Measurements from ENCODE around the gene MRPL2.
A peak's percentile ranks its signal among the peaks of the same experiment; 100 is the strongest.

The MRPL2 gene

GRCh38 chr6:43054206-43054943, 4.9 kb downstream of the MRPL2 start:
- H3F3A ChIP-seq (ENCODE audit: insufficient read depth, low read length), result no peaks in the 10 kb centered on the region
- no peaks in the 10 kb centered on the region for H3K27me3 ChIP-seq (ENCODE audit: insufficient read depth, low read length)
- H3K4me3 ChIP-seq (ENCODE audit: low read depth, low read length, poor library complexity, severe bottlenecking), result peak overlapping the region; percentile 78
- H3K9me3 ChIP-seq (ENCODE audit: low read length), result no peaks in the 10 kb centered on the region
- H2AFZ ChIP-seq (ENCODE audit: low read length), result peak overlapping the region; percentile 71; the same call in 1 of the 2 replicates
- no peaks in the 10 kb centered on the region for H3K9me2 ChIP-seq (ENCODE audit: low read depth, low read length)
- peaks cover 12% of the 10 kb centered on the region for H3K79me2 ChIP-seq (ENCODE audit: insufficient read depth, low read length)
- peak overlapping the region; percentile 66 for H3K27ac ChIP-seq (ENCODE audit: low read depth, low read length, poor library complexity, severe bottlenecking)
- peak overlapping the region; percentile 80 for H3K4me2 ChIP-seq (ENCODE audit: low read length)
- no peaks in the 10 kb centered on the region for H4K20me1 ChIP-seq (ENCODE audit: insufficient read depth, low read length)
- peaks cover 16% of the 10 kb centered on the region for H3K36me3 ChIP-seq (ENCODE audit: insufficient read depth, low read length)
- peak overlapping the region; percentile 85 for H3K9ac ChIP-seq (ENCODE audit: low read length)
- peaks cover 36% of the 10 kb centered on the region for H3K4me1 ChIP-seq (ENCODE audit: insufficient read depth, low read length, severe bottlenecking)
- TF ChIP-seq, protein P1, sequence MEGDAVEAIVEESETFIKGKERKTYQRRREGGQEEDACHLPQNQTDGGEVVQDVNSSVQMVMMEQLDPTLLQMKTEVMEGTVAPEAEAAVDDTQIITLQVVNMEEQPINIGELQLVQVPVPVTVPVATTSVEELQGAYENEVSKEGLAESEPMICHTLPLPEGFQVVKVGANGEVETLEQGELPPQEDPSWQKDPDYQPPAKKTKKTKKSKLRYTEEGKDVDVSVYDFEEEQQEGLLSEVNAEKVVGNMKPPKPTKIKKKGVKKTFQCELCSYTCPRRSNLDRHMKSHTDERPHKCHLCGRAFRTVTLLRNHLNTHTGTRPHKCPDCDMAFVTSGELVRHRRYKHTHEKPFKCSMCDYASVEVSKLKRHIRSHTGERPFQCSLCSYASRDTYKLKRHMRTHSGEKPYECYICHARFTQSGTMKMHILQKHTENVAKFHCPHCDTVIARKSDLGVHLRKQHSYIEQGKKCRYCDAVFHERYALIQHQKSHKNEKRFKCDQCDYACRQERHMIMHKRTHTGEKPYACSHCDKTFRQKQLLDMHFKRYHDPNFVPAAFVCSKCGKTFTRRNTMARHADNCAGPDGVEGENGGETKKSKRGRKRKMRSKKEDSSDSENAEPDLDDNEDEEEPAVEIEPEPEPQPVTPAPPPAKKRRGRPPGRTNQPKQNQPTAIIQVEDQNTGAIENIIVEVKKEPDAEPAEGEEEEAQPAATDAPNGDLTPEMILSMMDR (IDR thresholded peaks at IDR 0.05; ENCODE audit: low read length), result no peak
- no peak for TF ChIP-seq EZH2 (IDR thresholded peaks at IDR 0.05; ENCODE audit: borderline replicate concordance, low read length)

DNA sequence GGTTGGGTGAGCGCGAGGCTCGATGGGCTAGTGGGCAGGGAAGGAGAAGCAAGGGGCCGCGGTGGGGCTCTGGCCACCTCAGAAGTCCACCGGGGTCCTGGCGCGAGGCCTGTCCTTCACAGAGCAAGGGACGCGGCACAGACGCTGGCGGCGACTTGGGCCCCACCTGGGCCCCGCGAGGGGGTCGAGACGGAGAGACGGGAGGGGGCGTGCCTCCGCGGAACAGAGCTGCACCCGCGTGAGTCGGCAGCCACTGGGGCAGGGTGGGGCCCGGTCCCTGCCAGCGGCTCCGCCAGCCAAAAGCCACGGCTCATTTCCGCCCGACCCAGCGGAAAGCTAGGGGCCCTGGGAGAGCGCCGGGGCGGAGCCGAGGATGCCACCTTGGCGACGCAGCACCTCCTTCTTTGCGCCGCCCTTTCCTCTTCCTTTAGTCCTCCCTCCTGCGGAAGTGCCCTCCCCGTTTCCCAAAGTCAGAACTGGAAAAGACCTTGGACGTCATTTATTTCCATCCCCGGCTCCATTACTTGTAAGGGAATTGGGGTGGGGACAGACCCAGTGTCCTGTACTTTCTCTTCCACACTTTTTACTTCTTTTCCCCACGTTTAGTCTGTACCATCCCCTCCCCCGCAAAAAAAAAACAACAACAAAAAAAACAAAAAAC, 5.6 kb downstream of the MRPL2 start, which contains the start of gene CUL7:
Gene CUL7, minus strand, starts transcription at position 307 of the 661 bp plus-strand sequence. CDS start 1,063 bp downstream, outside the sequence.
- H3K4me1 ChIP-seq (ENCODE audit: insufficient read depth, low read length, severe bottlenecking), result peaks cover 34% of the 10 kb centered on the region
- TF ChIP-seq EZH2 (IDR thresholded peaks at IDR 0.05; ENCODE audit: borderline replicate concordance, low read length), result no peak
- TF ChIP-seq, protein P1 (IDR thresholded peaks at IDR 0.05; ENCODE audit: low read length), result no peak
- H3K79me2 ChIP-seq (ENCODE audit: insufficient read depth, low read length), result peaks cover 8% of the 10 kb centered on the region
- H3K4me2 ChIP-seq (ENCODE audit: low read length), result peak within 1 kb of the TSS; percentile 80
- H3K9me3 ChIP-seq (ENCODE audit: low read length), result no peaks in the 10 kb centered on the region
- H3K9me2 ChIP-seq (ENCODE audit: low read depth, low read length), result no peaks in the 10 kb centered on the region
- no peaks in the 10 kb centered on the region for H3F3A ChIP-seq (ENCODE audit: insufficient read depth, low read length)
- no peaks in the 10 kb centered on the region for H4K20me1 ChIP-seq (ENCODE audit: insufficient read depth, low read length)
- no peaks in the 10 kb centered on the region for H3K27me3 ChIP-seq (ENCODE audit: insufficient read depth, low read length)
- peak within 1 kb of the TSS; percentile 85 for H3K9ac ChIP-seq (ENCODE audit: low read length)
- peak within 1 kb of the TSS; percentile 78 for H3K4me3 ChIP-seq (ENCODE audit: low read depth, low read length, poor library complexity, severe bottlenecking)
- peaks cover 16% of the 10 kb centered on the region for H3K36me3 ChIP-seq (ENCODE audit: insufficient read depth, low read length)
- peak within 1 kb of the TSS; percentile 71; the same call in 1 of the 2 replicates for H2AFZ ChIP-seq (ENCODE audit: low read length)
- peak within 1 kb of the TSS; percentile 66 for H3K27ac ChIP-seq (ENCODE audit: low read depth, low read length, poor library complexity, severe bottlenecking)

GRCh38 chr6:43052842-43053544, 6.2 kb downstream of the MRPL2 start:
- TF ChIP-seq, protein P1 (IDR thresholded peaks at IDR 0.05; ENCODE audit: low read length), result no peak
- no peak for TF ChIP-seq EZH2 (IDR thresholded peaks at IDR 0.05; ENCODE audit: borderline replicate concordance, low read length)
- Histone ChIP-seq H3K4me2 (ENCODE audit: low read length) (peak overlapping the region; percentile 80), H3F3A (ENCODE audit: insufficient read depth, low read length) (no peaks in the 10 kb centered on the region), H4K20me1 (ENCODE audit: insufficient read depth, low read length) (no peaks in the 10 kb centered on the region), H3K9ac (ENCODE audit: low read length) (peak overlapping the region; percentile 85), H3K9me3 (ENCODE audit: low read length) (no peaks in the 10 kb centered on the region), H3K4me1 (ENCODE audit: insufficient read depth, low read length, severe bottlenecking) (peaks cover 28% of the 10 kb centered on the region), H3K27me3 (ENCODE audit: insufficient read depth, low read length) (no peaks in the 10 kb centered on the region), H3K9me2 (ENCODE audit: low read depth, low read length) (no peaks in the 10 kb centered on the region), H3K27ac (ENCODE audit: low read depth, low read length, poor library complexity, severe bottlenecking) (peak overlapping the region; percentile 61), H3K36me3 (ENCODE audit: insufficient read depth, low read length) (peaks cover 21% of the 10 kb centered on the region), H3K4me3 (ENCODE audit: low read depth, low read length, poor library complexity, severe bottlenecking) (peak overlapping the region; percentile 78), H2AFZ (ENCODE audit: low read length) (no peak overlapping the region), H3K79me2 (ENCODE audit: insufficient read depth, low read length) (peaks cover 1% of the 10 kb centered on the region)
